ENCODE measurements around the gene ATP2A2.
A peak's percentile ranks its signal among the peaks of the same experiment; 100 is the strongest.
"Not testable (repeated sequence)": the region's sequence is repeated elsewhere in the genome, so short reads cannot be mapped to it uniquely, and the experiment has no call there.

Gene ATP2A2

DNA sequence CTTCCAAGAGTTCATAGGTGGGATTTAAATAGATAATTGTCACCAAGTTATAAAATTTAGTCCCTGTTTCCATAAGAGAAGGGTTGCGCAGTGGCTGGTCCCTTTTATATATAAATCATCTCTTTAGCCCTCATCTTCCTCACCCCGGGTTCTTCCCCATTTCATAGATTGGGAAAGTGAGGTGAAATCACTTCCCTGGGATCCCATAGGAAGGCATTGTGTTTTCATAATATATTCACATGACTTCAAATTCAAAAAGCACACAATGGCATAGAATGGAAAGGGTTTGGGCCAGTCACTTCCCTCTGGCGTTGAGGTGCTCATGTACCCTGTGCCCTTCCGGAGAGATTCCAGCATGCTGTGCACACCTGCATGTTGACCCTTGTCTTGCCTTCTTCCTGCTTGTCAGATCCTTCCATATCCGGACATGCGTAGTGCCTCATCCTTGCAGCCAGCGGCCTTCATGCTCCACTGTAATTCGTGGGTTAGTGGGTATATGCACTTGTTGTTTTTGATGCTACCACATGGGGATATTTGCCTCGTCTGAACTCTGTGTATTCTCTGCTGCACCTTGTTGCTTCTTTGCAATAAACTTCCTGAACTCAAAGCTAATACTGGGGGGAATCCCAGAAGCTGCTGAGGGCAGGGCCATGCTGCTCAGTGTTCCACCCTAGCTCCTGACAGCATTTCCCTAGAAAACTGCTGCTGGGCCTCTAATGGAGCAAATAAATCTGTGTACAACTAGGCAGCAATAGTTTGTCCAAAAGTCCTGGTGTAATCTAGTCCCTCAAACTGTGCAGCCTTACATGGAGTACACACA, 62.9 kb downstream of the ATP2A2 start:
- DNase-seq, result no peak

- DNase-seq, result no peak
Observed at GRCh38 chr12:110344657-110345056, 63.6 kb downstream of the ATP2A2 start.

- DNase-seq, result no peak
Observed at GRCh38 chr12:110345176-110345661, 64.2 kb downstream of the ATP2A2 start.

- no peak for DNase-seq
Observed at GRCh38 chr12:110345963-110346362, 64.9 kb downstream of the ATP2A2 start.

DNA sequence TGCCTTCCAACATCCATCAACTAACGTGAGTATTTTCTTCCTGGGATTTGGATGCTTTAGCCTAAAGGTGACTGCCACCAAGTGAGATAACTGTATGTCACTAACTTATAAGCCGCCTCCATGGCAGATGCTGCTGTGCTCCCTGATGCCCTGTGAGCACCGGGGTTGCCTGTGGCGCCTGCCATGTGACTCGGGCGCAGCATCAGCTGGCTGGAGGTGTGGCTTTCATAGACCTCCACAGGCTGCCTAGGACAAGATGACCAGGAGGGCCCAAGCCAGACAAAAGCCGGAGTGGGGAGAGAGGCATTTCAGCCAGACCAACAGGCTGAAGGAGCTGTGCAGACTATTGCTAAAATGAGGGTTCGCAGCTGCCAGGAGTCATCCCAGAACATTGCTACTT, 66.7 kb downstream of the ATP2A2 start:
- DNase-seq, result no peak

DNA sequence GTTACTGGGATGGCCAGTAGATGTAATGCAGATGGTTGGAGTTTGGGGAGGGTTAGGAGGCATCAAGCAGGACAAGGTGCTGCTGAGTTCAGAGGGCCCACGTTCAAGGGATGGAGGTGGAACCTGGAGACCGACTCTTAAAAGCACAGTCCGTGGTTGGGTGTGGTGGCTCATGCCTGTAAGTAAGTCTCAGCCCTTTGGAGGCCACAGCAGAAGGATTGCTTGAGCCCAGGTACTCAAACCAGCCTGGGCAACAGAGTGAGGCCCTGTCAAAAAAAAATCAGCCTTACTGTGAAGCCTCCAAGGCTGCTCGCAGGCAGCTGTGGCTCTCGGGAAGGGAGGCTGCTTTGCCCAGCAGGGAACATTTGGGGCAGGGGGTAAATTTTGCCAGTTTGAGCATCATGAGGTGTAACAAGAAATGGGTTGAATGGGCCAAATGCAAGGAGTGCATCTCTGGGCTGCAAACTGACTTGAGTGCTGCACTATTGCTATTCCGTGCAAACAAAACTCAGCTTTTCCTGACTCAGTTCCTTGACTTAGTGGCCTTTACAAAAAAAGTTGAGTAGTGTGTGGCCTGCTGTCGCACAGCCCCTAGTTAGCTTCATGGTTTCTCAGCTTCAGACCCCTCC, 67.5 kb downstream of the ATP2A2 start:
- no peak for DNase-seq

DNA sequence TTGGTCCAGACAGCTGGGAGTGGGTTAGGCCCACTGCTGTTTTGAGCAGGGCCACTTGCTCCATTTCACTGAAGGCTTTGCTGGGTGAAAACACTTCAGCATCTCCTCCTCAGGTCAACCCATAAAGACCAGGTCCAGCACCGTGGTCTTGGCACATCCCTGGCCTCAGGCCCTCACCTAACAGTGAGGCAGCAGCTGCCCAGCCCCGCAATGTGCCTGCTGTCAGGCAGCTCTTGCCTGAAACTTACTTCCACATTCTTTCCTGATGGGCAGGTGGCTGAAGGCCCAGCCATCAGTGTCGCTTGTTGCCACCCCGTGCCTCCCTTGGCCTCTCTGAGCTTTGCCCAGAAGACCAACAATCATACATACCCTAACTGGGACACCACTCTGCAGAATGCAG, 68.0 kb downstream of the ATP2A2 start:
- no peak for DNase-seq

- no peak for DNase-seq
Observed at GRCh38 chr12:110349514-110350151, 68.6 kb downstream of the ATP2A2 start.

DNA sequence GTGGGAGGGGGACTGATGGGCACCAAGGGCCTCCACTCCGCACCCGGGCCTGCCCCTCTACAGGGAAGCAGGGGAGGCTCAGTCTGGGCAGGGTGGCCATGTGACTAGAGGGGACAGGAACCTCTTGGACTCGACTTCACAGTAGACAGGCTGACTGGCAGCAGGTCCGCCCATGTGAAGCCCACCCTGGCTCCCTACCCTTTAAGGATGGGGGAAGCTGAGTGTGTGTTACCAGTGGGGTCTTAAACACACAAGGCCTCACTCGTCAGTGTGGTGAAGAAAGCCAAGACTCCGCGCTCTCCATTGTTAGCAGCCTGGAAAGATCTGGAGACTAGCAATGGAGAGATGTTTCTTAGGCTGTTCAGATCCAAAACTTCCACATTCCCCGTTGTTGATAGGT, 70.1 kb downstream of the ATP2A2 start:
- no peak for DNase-seq

GRCh38 chr12:110352401-110352800, 71.4 kb downstream of the ATP2A2 start:
- no peak for DNase-seq

- DNase-seq, result no peak
Observed at GRCh38 chr12:110353211-110353965, 72.3 kb downstream of the ATP2A2 start.

- DNase-seq, result no peak
Observed at GRCh38 chr12:110354172-110354780, 73.2 kb downstream of the ATP2A2 start.

GRCh38 chr12:110355073-110355472, 74.0 kb downstream of the ATP2A2 start:
- peak; percentile 5 for DNase-seq

GRCh38 chr12:110358384-110359097, 77.5 kb downstream of the ATP2A2 start:
- not testable (repeated sequence) for DNase-seq

DNA sequence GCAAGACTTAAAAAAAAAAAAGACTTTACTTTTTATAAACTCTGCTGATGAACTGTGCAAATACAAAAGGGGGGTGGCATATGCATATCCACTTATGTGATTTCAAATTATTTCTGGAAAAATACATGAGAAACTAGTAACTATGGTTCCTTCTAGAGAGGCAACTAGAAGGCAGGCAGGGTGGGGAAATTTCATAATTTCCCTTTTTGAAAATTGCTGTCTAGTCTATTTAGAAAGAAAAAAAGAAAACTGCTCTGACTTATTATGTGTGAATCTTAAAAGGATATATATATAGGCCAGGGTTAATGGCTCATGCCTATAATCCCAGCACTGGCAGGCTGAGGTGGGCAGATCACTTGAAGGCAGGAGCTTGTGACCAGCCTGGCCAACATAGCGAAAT, 80.2 kb downstream of the ATP2A2 start:
- DNase-seq, result no peak

DNA sequence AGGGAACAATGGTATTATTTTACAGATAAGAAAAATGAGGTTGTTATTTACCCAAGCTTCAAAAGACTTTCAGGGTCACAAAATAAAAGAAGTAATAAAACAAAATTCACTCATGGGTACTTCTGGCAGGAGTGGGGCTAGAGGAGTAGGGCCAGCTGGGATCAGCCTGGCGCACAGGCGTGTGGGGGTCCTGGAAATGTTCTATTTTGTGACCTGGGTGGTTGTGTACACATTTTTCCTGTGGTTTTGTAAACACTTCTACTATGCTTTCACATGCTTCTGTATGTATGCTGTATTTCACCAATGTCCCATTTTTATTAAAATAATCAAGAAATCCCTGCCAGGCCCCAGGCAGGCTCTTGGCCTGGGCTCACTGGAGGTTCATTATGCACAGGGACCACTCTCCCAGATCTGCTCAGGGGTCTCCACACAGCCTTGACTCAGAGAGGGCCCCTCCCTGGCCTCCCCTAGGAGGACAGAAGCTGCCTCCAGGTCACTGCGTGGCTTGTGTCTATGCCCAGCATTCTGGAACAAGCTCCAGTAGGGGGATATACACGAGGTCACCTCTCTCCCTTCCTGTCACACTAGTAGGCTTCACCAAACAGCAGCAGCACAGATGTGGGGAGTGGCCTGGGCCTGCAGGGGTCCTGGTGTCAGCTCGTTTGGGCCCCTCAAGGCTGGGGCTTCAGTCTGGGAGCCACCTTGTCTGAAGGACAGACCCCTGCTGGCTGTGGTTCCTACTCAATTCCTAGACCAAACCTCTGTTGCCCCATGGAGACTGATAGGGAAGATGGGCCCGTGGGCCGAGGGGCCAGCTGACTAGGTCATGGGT, 84.7 kb downstream of the ATP2A2 start:
- no peak for DNase-seq

DNA sequence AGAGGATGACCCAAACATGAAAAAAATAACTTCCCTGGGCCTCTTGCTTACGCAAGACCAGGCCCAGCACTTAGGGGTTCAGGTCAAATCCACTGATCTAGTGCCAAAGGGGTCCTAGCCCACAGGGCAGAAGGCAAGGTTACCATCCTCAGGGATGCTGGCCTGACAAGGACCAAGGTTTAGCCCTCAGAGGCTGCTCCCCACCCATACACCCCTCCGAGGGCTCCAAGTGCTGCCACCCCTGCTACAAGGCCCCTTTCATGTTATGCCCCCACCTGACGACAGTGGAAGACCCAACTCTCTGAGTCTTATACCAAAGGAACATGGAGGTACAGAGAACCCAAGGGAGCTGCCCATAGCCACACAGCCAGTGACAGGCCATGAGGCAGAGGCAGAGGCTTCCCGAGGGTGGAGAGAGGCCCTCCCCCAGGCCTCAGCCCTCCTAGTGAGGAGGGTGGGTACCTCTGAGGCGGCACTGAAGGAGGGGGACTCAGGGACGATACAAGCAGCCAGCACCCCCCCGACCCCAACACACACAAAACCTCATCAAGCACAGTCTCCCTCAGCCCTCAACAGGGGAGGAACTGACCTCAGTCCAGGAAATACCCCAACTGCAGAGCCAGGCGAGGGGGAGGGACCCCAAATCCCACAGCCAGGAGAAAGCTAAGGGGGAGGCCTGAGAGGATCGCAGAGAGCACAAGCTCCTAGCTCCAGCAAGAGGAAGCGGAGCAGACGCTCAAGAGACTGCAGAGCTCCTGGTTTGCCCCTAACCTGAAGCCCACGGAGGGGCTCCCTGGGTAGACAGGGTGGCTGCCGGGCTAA, 85.5 kb downstream of the ATP2A2 start:
- no peak for DNase-seq

- no peak for DNase-seq
Observed at GRCh38 chr12:110367181-110367864, 86.3 kb downstream of the ATP2A2 start.

DNA sequence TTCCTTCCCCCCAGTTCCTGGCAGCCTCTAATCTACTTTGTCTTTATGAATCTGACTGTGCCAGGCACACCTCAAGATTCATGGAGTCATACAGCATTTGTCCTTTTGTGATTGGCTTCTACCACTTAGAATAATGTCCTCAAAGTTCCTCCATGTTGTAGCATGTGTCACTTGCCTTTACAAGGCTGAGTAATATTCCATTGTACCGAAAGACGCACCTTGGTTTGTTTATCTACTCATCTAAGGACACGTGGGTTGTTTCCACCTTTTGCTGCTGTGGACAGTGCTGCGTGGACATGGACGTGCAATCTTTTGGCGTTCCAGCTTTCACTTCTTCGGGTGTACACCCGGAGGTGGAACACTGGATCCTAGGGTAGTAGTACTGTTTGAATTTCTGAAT, 88.9 kb downstream of the ATP2A2 start:
- DNase-seq, result no peak
